GM18907 (cell line): ENCODE data around the gene PALLD.

ENCODE experiments used
- ATAC-seq: cut with Tn5 transposase; IDR thresholded peaks from one replicate; pipeline ENCODE4 v1.9.1; 2021; ENCODE audit warnings: mild to moderate bottlenecking, moderate library complexity; ENCODE audit not compliant: unreplicated experiment

Gene PALLD

GRCh38 chr4:168751263-168752225, 254.7 kb downstream of the PALLD start:
- ATAC-seq, result no peak

DNA sequence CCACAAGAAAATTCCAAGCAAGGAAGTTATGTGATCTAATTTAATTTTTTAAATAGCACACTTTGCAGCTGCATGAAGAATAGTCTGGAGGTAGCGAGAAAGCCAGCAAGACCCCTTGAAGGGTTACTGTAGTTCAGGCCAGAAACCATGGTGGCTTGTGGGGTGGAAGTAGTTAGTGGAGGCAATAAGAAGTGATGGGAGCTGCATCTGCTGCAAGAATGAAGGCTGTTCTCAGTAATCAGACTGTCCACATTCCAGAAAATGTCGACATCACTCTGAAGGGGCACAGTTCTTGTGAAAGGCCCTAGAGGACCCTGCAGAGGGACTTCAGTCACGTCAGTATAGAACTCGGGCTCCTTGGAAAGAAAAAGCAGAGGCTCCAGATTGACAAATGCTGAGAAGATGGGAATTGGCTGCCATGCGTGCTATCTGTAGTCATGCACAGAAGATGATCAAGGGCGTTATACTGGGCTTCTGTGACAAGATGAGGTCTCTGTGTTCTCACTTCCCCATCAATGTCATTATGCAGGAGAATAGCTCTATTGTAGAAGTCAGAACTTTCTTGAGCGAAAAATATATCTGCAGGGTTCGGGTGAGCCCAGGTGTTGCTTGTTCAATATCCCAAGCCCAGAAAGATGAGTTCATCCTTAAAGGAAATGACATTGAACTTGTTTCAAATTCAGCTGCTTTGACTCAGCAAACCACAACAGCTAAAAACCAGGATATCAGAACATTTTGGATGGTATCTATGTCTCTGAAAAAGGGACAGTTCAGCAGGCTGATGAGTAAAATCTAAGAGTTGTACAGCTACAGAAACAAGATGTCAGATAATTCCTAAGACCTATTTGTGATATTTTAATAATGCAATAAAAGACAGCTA, 259.0 kb downstream of the PALLD start:
- no peak for ATAC-seq

- no peak for ATAC-seq
These were observed 260.6 kb downstream of the PALLD start for GRCh38 chr4:168757500-168757899.

DNA sequence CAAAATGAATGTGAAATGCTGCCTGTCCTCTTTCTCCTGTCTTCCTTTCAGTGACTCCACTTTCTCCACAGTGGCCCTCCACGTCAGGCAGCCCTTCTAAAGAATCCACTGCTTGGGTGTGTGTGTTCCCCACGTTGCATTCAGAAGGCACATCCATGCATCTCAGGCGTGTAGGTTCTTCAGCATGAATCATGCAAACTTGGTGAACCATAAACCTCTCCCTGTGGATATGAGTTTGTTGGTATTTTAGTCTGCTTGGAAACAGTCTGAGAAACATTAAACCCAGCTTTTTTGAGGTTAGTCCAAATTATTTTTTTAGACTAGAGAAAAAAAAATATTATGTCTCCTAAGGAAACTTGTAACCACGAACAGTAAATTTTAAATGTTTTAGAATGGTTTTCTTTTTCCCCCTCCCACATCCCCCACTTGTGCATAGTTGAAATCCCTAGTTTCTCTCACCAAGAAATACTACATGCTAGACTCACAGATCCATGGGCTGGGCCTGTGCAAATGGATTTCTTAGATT, 261.6 kb downstream of the PALLD start:
- ATAC-seq, result no peak

DNA sequence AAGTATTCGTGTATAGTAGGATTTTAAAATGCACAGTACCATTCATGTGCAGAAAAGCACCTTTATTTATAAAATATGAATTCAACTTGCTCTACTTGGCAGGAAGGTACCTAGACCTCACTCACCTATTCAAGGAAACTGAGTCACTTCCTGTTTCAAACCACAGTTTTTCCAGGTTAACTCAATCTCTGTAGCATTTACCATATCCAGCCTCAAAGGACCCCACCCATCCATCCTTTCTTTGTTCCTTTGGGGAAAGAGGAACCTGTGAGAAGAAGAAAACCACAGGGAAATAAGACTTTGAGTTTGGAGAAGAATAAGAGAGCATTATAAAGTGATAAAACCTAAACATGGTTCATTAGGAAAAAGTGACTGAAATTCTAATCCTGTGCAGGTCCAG, 262.5 kb downstream of the PALLD start:
- ATAC-seq, result no peak

GRCh38 chr4:168759959-168760527, 263.2 kb downstream of the PALLD start:
- ATAC-seq, result no peak

DNA sequence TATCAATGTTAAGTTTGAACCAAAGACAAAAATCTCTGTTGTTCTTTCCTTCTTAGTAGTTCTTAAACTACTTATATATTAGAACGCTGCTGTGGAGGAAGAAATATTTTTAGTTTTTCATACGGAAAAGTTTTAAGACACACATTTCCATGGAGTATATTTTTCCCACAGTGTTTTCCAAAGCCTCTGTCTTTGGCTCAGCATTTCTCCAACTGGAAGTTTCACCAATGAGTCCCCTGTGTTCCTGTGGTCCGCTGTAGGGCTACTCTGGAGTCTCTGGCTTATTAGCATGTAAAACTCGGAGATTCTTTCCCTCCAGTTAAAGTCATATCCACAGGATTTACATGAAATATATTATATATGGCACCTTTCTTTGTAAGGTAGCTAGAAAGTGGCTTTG, 264.2 kb downstream of the PALLD start:
- no peak for ATAC-seq

GRCh38 chr4:168765322-168765721, 268.5 kb downstream of the PALLD start:
- no peak for ATAC-seq

DNA sequence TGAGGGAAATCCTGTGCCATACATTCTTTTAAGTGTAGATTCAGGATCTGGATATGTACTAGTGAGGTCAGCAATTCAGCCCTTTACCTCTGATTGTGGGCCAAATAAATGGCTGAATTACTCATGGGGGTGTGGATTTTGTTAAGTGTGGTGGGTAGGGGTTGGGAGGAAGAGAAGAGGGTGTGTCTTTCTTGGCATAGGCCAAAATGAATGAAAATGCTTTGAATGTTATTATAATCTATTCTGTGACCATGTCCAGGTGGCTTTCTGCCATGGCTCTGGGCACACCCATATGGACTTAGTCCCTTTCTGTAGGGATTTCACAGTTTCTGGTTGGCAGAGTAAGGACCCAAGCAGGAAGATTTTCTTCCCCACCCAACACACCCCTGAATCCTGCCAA, 268.9 kb downstream of the PALLD start:
- no peak for ATAC-seq

DNA sequence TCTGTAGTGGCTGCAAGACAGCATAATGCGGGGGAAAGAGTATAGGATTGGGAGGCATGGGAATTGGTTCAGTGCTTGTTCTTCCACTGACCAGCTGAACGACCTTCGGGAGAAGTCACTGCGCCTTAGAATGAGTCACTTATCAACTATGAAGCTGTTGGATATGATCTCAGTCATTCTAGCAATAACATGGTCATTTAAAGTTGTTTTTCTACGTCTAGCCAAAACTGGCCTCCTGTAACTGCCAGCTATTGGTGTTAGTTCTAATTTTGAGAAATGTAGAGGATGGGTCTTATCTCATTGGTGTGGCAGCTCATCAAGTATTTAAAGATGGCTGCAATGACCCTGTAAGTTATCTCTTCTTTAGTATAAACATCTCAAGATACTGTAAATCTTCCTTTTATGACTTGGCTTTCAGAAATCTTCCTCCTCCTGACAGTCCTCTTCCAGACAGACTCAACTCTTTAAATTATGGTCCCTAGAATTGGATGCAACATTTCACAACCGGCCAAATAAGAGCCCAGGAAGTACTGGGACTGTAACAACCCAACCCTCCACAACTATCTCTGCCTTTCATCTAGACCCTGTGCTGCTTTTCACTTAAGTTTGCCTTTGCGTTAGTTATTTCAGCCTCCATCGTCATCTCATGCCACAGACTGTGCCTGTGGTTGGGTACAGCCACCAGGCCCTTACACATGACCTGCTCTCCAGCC, 269.9 kb downstream of the PALLD start:
- ATAC-seq, result no peak

- ATAC-seq, result no peak
These were observed 272.6 kb downstream of the PALLD start for GRCh38 chr4:168769416-168769815.

DNA sequence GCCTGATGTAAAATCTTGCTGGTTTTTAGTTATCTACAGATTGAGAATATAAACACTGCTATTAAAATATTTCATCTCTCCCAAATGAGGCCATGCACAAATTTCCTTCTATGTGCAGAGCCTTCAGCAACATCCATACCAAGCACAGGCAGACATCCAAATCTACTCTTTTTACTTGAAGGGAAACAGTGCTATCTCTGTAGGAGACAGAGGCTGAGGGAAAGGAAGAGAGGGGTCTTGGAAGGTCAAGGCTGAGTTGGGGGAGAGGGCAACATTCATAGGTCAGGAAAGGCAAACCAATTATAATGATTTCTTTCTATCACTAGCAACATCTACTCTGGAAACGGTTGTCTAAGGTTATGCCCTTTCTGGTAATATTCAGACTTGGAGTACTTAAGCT, 273.0 kb downstream of the PALLD start:
- ATAC-seq, result no peak

DNA sequence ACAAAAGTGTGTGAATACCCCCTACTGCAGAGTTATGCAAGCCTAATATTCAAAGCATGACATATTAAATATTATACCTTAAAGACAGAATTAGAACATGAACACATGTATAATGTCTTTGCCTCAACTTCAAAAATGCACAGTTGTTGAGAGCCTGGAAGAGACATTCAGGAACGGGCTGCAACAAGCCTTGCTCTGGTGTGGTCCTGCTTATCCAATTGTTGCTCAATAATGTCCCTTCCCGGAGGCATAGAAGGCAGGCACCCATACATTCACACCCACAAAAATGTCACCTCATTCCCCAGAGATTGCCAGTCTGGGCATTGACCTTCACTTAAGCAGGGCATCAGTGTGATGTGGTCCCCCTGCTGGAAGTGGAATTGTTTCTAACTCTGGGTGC, 274.4 kb downstream of the PALLD start:
- no peak for ATAC-seq

GRCh38 chr4:168773388-168774195, 276.7 kb downstream of the PALLD start:
- ATAC-seq, result no peak

GRCh38 chr4:168776382-168776781, 279.5 kb downstream of the PALLD start:
- ATAC-seq, result no peak

DNA sequence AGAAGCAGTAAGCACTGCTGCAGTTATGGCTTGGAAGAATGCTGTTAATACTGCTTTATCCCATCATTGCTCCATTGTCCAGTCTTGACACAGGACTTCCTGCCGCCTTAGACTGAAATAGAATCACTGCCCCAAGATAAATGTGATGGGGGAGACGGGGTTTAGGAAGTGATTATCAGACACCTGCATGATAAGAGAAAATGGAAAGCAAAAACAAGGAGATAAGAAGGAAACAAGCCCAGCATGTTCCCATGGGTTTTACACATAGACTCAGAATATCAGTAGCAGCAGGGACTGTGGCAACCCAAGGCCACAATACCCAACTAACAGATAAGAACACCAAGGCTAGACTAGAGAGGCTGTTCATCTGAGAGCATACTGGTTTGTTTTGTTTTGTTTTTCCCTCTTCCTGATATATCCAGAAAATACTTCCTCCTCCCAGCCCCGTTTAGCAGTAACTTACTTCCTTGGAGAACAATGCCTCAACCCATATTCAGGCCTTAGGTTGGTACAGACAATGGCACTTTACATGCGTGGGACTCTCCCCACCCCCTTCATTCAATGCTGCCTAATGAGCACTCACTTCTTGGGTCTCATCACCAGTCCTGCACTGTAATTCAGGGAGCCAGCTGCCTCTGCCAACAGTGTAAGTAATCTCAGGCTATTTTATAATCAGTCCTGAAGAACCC, 280.6 kb downstream of the PALLD start:
- no peak for ATAC-seq

DNA sequence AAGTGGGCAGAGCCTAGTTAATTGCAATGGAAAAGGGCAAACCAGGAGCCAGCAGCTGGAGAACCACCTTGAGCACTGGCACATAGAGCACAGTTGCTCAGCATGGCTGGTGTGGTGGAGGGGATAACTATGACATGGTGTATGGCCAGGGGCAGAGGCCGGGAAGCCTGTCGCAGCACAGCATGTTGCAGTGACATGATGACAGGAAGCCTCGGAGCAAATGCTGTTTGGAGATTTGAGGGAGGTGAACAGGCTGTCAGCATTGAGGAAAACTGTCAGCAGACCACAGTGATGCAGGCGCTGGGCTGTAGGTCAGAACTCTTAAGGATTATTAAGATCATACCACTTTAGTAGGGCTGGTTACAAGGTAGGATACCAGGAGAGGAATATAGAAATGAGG, 284.5 kb downstream of the PALLD start:
- no peak for ATAC-seq

DNA sequence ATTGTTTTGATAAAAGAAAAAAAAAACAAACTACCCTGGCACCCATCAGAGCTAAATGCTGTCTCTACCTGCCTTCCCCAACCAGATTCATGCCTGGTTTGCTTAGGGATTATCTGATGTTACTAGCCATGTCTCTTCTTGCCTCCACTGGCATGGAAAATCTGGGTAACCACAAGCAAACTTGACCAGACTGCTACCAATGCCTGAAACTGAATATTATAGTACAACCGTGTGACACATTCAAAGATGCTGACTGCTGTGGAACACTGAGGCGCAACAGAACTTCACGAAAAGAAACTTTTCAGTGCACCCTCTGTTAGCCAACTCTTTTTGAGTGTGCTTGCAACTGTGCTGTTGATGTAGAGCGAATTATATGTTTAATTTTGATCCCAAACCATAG, 285.1 kb downstream of the PALLD start:
- ATAC-seq, result no peak

- ATAC-seq, result no peak
These were observed 285.6 kb downstream of the PALLD start for GRCh38 chr4:168782439-168782838.
